Epidermal melanocyte (primary cell): Measurements from ENCODE around the gene HBS1L.

ENCODE experiments used
- DNase-seq: peaks from one replicate; pipeline ENCODE4 v3.0.0; 2011; ENCODE audit warnings: low spot score; ENCODE audit not compliant: insufficient read length

HBS1L gene

GRCh38 chr6:134951494-134952263 is 102.9 kb downstream of the HBS1L start:
- no peak for DNase-seq

GRCh38 chr6:134950482-134950881 is 104.1 kb downstream of the HBS1L start:
- no peak for DNase-seq

- no peak for DNase-seq
Measured at GRCh38 chr6:134949927-134950326, 104.7 kb downstream of the HBS1L start, which contains the start of gene ALDH8A1. TSS of gene ALDH8A1 (minus strand) at chr6:134950101. CDS start at chr6:134950053, 48 bp downstream.

- DNase-seq, result no peak
Measured at GRCh38 chr6:134948691-134949090, 105.9 kb downstream of the HBS1L start.

GRCh38 chr6:134948142-134948541 is 106.5 kb downstream of the HBS1L start:
- no peak for DNase-seq

- DNase-seq, result no peak
Measured at GRCh38 chr6:134945045-134945444, 109.6 kb downstream of the HBS1L start.

- DNase-seq, result no peak
Measured at GRCh38 chr6:134943522-134944111, 111.0 kb downstream of the HBS1L start.

GRCh38 chr6:134938896-134939295 is 115.7 kb downstream of the HBS1L start:
- DNase-seq, result no peak

GRCh38 chr6:134937426-134937825 is 117.2 kb downstream of the HBS1L start:
- no peak for DNase-seq

- DNase-seq, result no peak
Measured at GRCh38 chr6:134936931-134937330, 117.7 kb downstream of the HBS1L start.

- DNase-seq, result no peak
Measured at GRCh38 chr6:134936476-134936875, 118.1 kb downstream of the HBS1L start.

- no peak for DNase-seq
Measured at GRCh38 chr6:134934793-134935485, 119.7 kb downstream of the HBS1L start.

- DNase-seq, result no peak
Measured at GRCh38 chr6:134932535-134933470, 121.8 kb downstream of the HBS1L start.

GRCh38 chr6:134932098-134932497 is 122.5 kb downstream of the HBS1L start:
- DNase-seq, result no peak

GRCh38 chr6:134930463-134930862 is 124.2 kb downstream of the HBS1L start:
- no peak for DNase-seq

GRCh38 chr6:134928151-134928900 is 126.3 kb downstream of the HBS1L start:
- DNase-seq, result no peak

GRCh38 chr6:134925800-134926199 is 128.8 kb downstream of the HBS1L start:
- DNase-seq, result no peak

GRCh38 chr6:134921721-134922261 is 132.8 kb downstream of the HBS1L start:
- no peak for DNase-seq

- no peak for DNase-seq
Measured at GRCh38 chr6:134921276-134921675, 133.3 kb downstream of the HBS1L start.

GRCh38 chr6:134920422-134920821 is 134.2 kb downstream of the HBS1L start:
- DNase-seq, result no peak
